Activated T-cell treated with anti-CD3 and anti-CD28 coated beads, Interleukin-2, amount 50 U/mL, for 1 hour (primary cell): ENCODE measurements around the gene PTPRN2.
"Not testable (repeated sequence)": the region's sequence is repeated elsewhere in the genome, so short reads cannot be mapped to it uniquely, and the experiment has no call there.

Source experiments
- DNase-seq: peaks from one replicate; pipeline ENCODE4 v3.0.0-alpha.2; 2020

PTPRN2 gene

GRCh38 chr7:158358926-158359645 lies 228.5 kb downstream of the PTPRN2 start:
- DNase-seq: no peak

- no peak for DNase-seq
These were observed 229.5 kb downstream of the PTPRN2 start for GRCh38 chr7:158357898-158358821.

GRCh38 chr7:158357106-158357897 lies 230.3 kb downstream of the PTPRN2 start:
- DNase-seq: no peak

- no peak for DNase-seq
These were observed 231.2 kb downstream of the PTPRN2 start for GRCh38 chr7:158356454-158356853.

- DNase-seq: no peak
These were observed 232.1 kb downstream of the PTPRN2 start for GRCh38 chr7:158355456-158356065.

- no peak for DNase-seq
These were observed 232.8 kb downstream of the PTPRN2 start for GRCh38 chr7:158354861-158355260.

GRCh38 chr7:158353606-158354570 lies 233.7 kb downstream of the PTPRN2 start:
- DNase-seq: no peak

- not testable (repeated sequence) for DNase-seq
These were observed 235.5 kb downstream of the PTPRN2 start for GRCh38 chr7:158351899-158352729.

- DNase-seq: no peak
These were observed 236.1 kb downstream of the PTPRN2 start for GRCh38 chr7:158351481-158351880.

GRCh38 chr7:158351051-158351450 lies 236.6 kb downstream of the PTPRN2 start:
- DNase-seq: no peak

- no peak for DNase-seq
These were observed 237.3 kb downstream of the PTPRN2 start for GRCh38 chr7:158350166-158350900.

- no peak for DNase-seq
These were observed 239.2 kb downstream of the PTPRN2 start for GRCh38 chr7:158348446-158348845.

GRCh38 chr7:158348039-158348438 lies 239.6 kb downstream of the PTPRN2 start:
- DNase-seq: not testable (repeated sequence)

- DNase-seq: no peak
These were observed 241.9 kb downstream of the PTPRN2 start for GRCh38 chr7:158345731-158346130.

- DNase-seq: no peak
These were observed 242.8 kb downstream of the PTPRN2 start for GRCh38 chr7:158344706-158345300.

GRCh38 chr7:158343936-158344455 lies 243.6 kb downstream of the PTPRN2 start:
- DNase-seq: no peak

- no peak for DNase-seq
These were observed 244.1 kb downstream of the PTPRN2 start for GRCh38 chr7:158343526-158343925.

- DNase-seq: not testable (repeated sequence)
These were observed 246.5 kb downstream of the PTPRN2 start for GRCh38 chr7:158341097-158341496.

GRCh38 chr7:158336952-158337351 lies 250.7 kb downstream of the PTPRN2 start:
- not testable (repeated sequence) for DNase-seq
